Activated CD4-positive, alpha-beta T cell treated with anti-CD3 and anti-CD28 coated beads for 36 hours (primary cell): ENCODE measurements around the gene PHPT1. TPM values are rescaled to one million over a fixed set of nuclear protein-coding genes. Genes with fewer than 3 reads are reported as not detected.
"Not testable (repeated sequence)": the region's sequence is repeated elsewhere in the genome, so short reads cannot be mapped to it uniquely, and the experiment has no call there.

Experiments used
- ATAC-seq: fragments of 200-7000 bp; cut with Tn5 transposase; one replicate; pipeline ENCODE4 v1.10.0; 2021; ENCODE audit warnings: mild to moderate bottlenecking, moderate library complexity
- CTCF ChIA-PET: fragments of 350-600 bp; sonication (Branson Sonifier 250); formaldehyde crosslinking; loops from one replicate; lab custom pipeline; 2021; ENCODE audit warnings: antibody characterized with exemption; lab: Charles Lee
- POLR2A ChIA-PET: fragments of 350-600 bp; sonication (Branson Sonifier 250); formaldehyde crosslinking; loops from one replicate; lab custom pipeline; 2021; ENCODE audit warnings: antibody characterized with exemption, inconsistent platforms; lab: Charles Lee
- DNase-seq: peaks from one replicate; pipeline ENCODE4 v3.0.0-alpha.2; 2020
- H3K27ac Mint-ChIP-seq: one replicate; pipeline ENCODE4 v1.8.0; 2021; ENCODE audit warnings: mixed read lengths
- H3K27me3 Mint-ChIP-seq: one replicate; pipeline ENCODE4 v1.8.0; 2021; ENCODE audit warnings: mixed read lengths
- H3K36me3 Mint-ChIP-seq: one replicate; pipeline ENCODE4 v1.8.0; 2021; ENCODE audit warnings: low read depth, mixed read lengths
- H3K4me1 Mint-ChIP-seq: one replicate; pipeline ENCODE4 v1.8.0; 2021; ENCODE audit warnings: mixed read lengths
- H3K4me3 Mint-ChIP-seq: one replicate; pipeline ENCODE4 v1.8.0; 2021; ENCODE audit warnings: mild to moderate bottlenecking, moderate library complexity, mixed read lengths
- H3K9me3 Mint-ChIP-seq: one replicate; pipeline ENCODE4 v1.8.0; 2021; ENCODE audit warnings: low read depth, mixed read lengths
- intact Hi-C, 2 experiments: fragments of 100-400 bp; cut with DNase I in 1 of 2; cut with micrococcal nuclease in 1 of 2; formaldehyde crosslinking; loops; one replicate each; pipeline versions ENCODE4 v1.14.2 to v1.15.1; 2022 to 2024; cut with DNase I, micrococcal nuclease
- total RNA-seq, 2 experiments: library from RNA; stranded (reverse); gene quantifications; one replicate each; pipeline ENCODE4 v1.2.3, GENCODE V29; 2021

Gene PHPT1
- total RNA-seq, 2 experiments from 2014 or later = 94.5 to 98.9 TPM

DNA sequence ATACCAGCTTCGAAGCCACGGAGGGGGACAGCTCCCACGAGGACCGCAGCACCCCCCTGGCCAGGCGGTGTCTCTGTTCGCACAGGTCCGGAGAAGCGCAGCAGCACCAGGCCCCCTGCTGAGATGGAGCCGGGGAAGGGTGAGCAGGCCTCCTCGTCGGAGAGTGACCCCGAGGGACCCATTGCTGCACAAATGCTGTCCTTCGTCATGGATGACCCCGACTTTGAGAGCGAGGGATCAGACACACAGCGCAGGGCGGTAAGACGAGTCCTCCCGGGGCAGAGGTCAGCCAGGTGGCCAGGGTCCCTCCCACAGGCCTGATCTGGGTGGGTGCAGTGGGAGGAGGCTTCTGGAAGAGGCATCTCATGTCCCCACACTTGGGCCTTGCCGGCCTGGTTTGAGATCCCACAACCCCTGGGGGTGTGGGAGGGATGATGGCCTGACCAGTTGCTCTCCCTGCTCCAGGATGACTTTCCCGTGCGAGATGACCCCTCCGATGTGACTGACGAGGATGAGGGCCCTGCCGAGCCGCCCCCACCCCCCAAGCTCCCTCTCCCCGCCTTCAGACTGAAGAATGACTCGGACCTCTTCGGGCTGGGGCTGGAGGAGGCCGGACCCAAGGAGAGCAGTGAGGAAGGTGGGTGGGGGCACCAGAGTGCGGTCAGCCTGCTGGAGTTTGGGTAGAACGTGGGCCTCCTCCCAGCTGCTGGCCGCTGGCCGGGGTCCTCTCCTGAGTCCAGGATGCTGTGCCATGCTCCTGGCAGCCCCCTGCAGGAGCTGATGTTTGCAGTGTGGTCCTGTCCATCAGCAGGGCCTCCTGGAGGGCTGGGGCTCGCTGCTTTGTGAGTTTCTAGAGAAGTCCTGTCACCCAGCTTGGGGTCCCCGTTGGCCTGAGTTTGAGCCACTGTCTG, 9.7 kb upstream of the PHPT1 start:
- Mint-ChIP-seq H3K27ac (no peak overlapping the region), H3K27me3 (peaks cover 2% of the 10 kb centered on the region), H3K36me3 (peaks cover 3% of the 10 kb centered on the region), H3K4me3 (no peak overlapping the region), H3K4me1 (peaks cover 6% of the 10 kb centered on the region), H3K9me3 (no peaks in the 10 kb centered on the region)
- ChIA-PET POLR2A (no interaction called here), CTCF (interaction anchor here (0.6 to 1.5 kb wide), 2 partner anchors 29 to 491 kb away, joined by 3 to 6 read pairs; no protein-coding TSS in a partner anchor)
- intact Hi-C loops = loop anchor here in 1 of 2 experiments (10.0 kb wide), 1 partner anchor 195 kb away; the partner anchor contains the start of gene FUT7
- ATAC-seq (no peak), DNase-seq (no peak)

DNA sequence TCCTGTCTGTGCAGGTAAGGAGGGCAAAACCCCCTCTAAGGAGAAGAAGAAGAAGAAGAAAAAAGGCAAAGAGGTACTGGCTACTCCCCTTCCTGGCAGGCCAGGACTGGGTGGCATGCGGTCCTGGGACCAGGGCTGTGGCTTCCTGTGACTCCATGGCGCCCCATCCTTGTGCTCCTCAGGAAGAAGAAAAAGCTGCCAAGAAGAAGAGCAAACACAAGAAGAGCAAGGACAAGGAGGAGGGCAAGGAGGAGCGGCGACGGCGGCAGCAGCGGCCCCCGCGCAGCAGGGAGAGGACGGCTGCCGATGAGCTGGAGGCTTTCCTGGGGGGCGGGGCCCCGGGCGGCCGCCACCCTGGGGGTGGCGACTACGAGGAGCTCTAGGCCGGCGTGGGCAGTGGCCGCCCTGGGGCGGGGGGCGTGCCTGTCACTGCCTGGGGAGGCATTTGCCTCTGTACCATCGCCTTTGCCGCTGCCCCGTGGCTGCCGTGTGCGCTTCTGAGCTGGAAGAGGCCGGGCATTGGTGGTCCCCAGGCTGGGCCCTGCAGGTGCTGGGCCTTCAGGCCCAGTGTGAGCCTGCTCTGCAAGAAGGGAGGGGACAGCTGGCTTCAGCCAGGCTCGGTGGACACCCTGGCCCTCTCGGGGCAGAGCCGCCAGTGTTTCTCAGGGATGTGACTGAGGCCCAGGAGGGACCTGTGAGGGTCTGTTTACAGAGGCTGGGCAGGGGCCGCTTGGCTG, 8.9 kb upstream of the PHPT1 start:
- POLR2A ChIA-PET = no interaction called here
- Mint-ChIP-seq H3K36me3 (peaks cover 3% of the 10 kb centered on the region), H3K4me3 (no peak overlapping the region), H3K4me1 (peaks cover 6% of the 10 kb centered on the region), H3K27me3 (peaks cover 4% of the 10 kb centered on the region), H3K27ac (no peak overlapping the region), H3K9me3 (no peaks in the 10 kb centered on the region)
- intact Hi-C loops = loop anchor here in 1 of 2 experiments (10.0 kb wide), 1 partner anchor 194 kb away; the partner anchor contains the start of gene FUT7
- ATAC-seq (no peak), DNase-seq (no peak)
- CTCF ChIA-PET = interaction anchor here (1.5 kb wide), 1 partner anchor 30 kb away, joined by 6 read pairs; no protein-coding TSS in a partner anchor

DNA sequence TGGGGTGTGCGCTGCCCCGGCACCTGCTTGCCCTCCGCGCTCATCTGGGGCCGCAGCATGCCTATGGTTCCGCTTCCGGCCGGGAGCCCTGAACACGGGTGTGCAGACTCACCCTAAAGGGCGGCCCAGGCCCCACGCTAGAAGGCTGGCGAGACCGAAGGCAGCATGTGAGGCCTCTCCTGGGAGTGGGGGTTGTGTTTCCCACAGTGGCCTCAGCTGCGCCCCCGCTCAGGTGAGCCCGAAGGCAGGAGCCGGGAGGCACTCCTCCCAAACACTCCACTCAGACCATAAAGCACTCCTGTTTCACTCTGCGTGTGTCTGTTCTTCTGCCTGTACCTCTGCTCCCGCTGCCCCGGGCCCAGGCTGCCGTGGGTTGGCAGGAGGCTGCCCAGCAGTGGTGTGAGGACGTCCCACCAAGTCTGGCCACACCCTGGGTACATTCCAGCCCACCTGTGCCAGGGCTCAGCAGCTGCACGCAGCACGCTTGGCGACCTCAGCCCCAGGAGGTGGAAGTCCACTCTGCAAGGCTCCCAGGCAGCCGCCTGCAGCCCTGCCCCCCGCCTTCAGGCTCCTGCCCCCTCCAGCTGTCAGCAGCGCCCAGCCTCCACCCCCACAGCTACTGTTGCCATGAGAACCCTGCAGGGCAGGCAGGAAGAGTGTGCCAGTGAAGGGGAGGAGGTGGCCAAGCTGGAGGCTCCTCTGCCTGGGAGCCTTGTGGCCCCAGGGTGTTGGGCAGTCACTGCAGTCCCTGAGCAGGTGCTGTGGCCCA, 8.1 kb upstream of the PHPT1 start:
- H3K4me3 Mint-ChIP-seq = no peak overlapping the region
- H3K27ac Mint-ChIP-seq = no peak overlapping the region
- intact Hi-C loops = loop anchor here in 1 of 2 experiments (10.0 kb wide), 1 partner anchor 194 kb away; the partner anchor contains the start of gene FUT7
- ATAC-seq (no peak), DNase-seq (no peak)
- H3K36me3 Mint-ChIP-seq = peaks cover 3% of the 10 kb centered on the region
- peaks cover 7% of the 10 kb centered on the region for H3K27me3 Mint-ChIP-seq
- H3K4me1 Mint-ChIP-seq = peaks cover 6% of the 10 kb centered on the region
- H3K9me3 Mint-ChIP-seq = no peaks in the 10 kb centered on the region
- ChIA-PET POLR2A (no interaction called here), CTCF (interaction anchor here (0.9 to 2.3 kb wide), 7 partner anchors 17 to 364 kb away, joined by 3 to 15 read pairs (median 6); partner anchors contain the start of gene PAXX)

GRCh38 chr9:136841646-136842379, 7.4 kb upstream of the PHPT1 start:
- intact Hi-C loops = loop anchor here (1.0 to 10.0 kb wide), 2 partner anchors 102 to 193 kb away; partner anchors contain the start of genes FBXW5 (in 1 of the 2) and FUT7 (in 1 of the 2)
- not testable (repeated sequence) for H3K36me3 Mint-ChIP-seq, H3K27ac Mint-ChIP-seq, DNase-seq, H3K4me1 Mint-ChIP-seq, H3K9me3 Mint-ChIP-seq, ATAC-seq
- ChIA-PET POLR2A (interaction anchor here (1.1 to 1.5 kb wide), 2 partner anchors 45 to 188 kb away, joined by 3 to 4 read pairs; partner anchors contain the start of gene TRAF2), CTCF (interaction anchor here (0.6 to 2.7 kb wide), 23 partner anchors 8 to 363 kb away, joined by 3 to 21 read pairs (median 4); partner anchors contain the start of genes MAN1B1, PAXX, RABL6 and SAPCD2)
- Mint-ChIP-seq H3K4me3 (peak overlapping the region; percentile 65), H3K27me3 (peaks cover 11% of the 10 kb centered on the region)

DNA sequence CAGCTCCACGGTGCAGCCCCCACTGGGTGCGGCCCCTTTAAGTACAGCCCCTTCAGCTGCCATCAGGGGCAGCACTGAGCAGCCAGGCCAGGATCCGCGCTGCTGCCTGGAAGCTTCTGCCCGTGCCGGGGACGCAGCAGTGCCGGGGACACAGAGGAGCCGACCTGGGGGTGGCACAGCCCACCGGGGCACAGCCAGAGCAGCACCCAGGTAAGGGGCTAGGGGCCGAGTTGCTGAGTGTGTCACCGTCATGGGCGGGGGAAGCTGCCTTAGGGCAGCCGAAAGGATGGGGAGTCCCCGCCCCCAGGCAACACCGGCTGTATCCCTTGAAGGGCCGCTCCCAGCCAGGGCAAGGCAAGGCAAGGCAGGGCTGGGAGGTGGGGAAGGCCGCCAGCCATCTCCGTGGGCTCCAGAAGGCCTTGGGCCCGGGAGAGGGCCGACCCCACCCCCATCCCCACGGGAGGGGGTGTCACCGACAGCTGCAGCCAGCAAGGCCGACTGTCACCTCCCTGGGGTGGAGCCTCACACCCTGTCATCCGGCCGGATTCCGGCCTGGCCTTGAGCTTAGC, 6.7 kb upstream of the PHPT1 start, which contains the start of gene AJM1:
Gene AJM1, plus strand, starts transcription at position 99 of the 569 bp plus-strand sequence. CDS start 1,937 bp downstream, outside the sequence.
- peak; percentile 88 for DNase-seq
- peak; percentile 89 for ATAC-seq
- ChIA-PET CTCF (interaction anchor here (0.6 to 2.7 kb wide), 23 partner anchors 8 to 362 kb away, joined by 3 to 21 read pairs (median 4); partner anchors contain the start of genes EDF1, MAN1B1, PAXX and RABL6), POLR2A (interaction anchor here (0.9 to 1.5 kb wide), 3 partner anchors 44 to 187 kb away, joined by 3 to 4 read pairs (median 3); partner anchors contain the start of gene TRAF2)
- not testable (repeated sequence) for H3K36me3 Mint-ChIP-seq, H3K4me1 Mint-ChIP-seq, H3K9me3 Mint-ChIP-seq, H3K27ac Mint-ChIP-seq
- intact Hi-C loops = loop anchor here (1.0 to 10.0 kb wide), 2 partner anchors 102 to 192 kb away; partner anchors contain the start of genes FBXW5 (in 1 of the 2) and FUT7 (in 1 of the 2)
- Mint-ChIP-seq H3K27me3 (peaks cover 11% of the 10 kb centered on the region), H3K4me3 (peak within 1 kb of the TSS; percentile 65)

- H3K27me3 Mint-ChIP-seq = peaks cover 14% of the 10 kb centered on the region
- CTCF ChIA-PET = interaction anchor here (0.5 to 2.7 kb wide), 10 partner anchors 27 to 243 kb away, joined by 3 to 21 read pairs (median 8); partner anchors contain the start of genes MAN1B1, PAXX, RABL6 and TRAF2
- H3K9me3 Mint-ChIP-seq, ATAC-seq, H3K36me3 Mint-ChIP-seq, H3K27ac Mint-ChIP-seq, DNase-seq: not testable (repeated sequence)
- peaks cover 12% of the 10 kb centered on the region for H3K4me1 Mint-ChIP-seq
- intact Hi-C loops = loop anchor here in 1 of 2 experiments (10.0 kb wide), 1 partner anchor 192 kb away; the partner anchor contains the start of gene FUT7
- POLR2A ChIA-PET = interaction anchor here (0.9 to 1.5 kb wide), 2 partner anchors 43 to 59 kb away, joined by 3 to 4 read pairs; partner anchors contain the start of gene TRAF2
- peak overlapping the region; percentile 26 for H3K4me3 Mint-ChIP-seq
Measured at GRCh38 chr9:136843159-136843800, 5.9 kb upstream of the PHPT1 start.

GRCh38 chr9:136843801-136844740, 5.1 kb upstream of the PHPT1 start:
- intact Hi-C loops = loop anchor here in 1 of 2 experiments (10.0 kb wide), 1 partner anchor 191 kb away; the partner anchor contains the start of gene FUT7
- peaks cover 14% of the 10 kb centered on the region for H3K27me3 Mint-ChIP-seq
- H3K36me3 Mint-ChIP-seq, POLR2A ChIA-PET, H3K9me3 Mint-ChIP-seq, H3K27ac Mint-ChIP-seq: not testable (repeated sequence)
- CTCF ChIA-PET = interaction anchor here (0.5 to 2.7 kb wide), 5 partner anchors 31 to 191 kb away, joined by 3 to 21 read pairs (median 6); partner anchors contain the start of gene RABL6
- peaks cover 12% of the 10 kb centered on the region for H3K4me1 Mint-ChIP-seq
- peak; percentile 1 for ATAC-seq
- peak overlapping the region; percentile 26 for H3K4me3 Mint-ChIP-seq
- DNase-seq = peak; percentile 79

GRCh38 chr9:136844761-136845464, 4.3 kb upstream of the PHPT1 start:
- Mint-ChIP-seq H3K4me1 (peaks cover 14% of the 10 kb centered on the region), H3K27ac (no peak overlapping the region), H3K4me3 (no peak overlapping the region), H3K9me3 (no peaks in the 10 kb centered on the region), H3K27me3 (peaks cover 14% of the 10 kb centered on the region), H3K36me3 (peaks cover 3% of the 10 kb centered on the region)
- peak; percentile 46 for DNase-seq
- CTCF ChIA-PET = interaction anchor here (0.6 to 1.3 kb wide), 4 partner anchors 15 to 190 kb away, joined by 3 to 8 read pairs (median 3); no protein-coding TSS in a partner anchor
- intact Hi-C loops = loop anchor here (5.0 to 10.0 kb wide), 4 partner anchors 57 to 202 kb away; partner anchors contain the start of genes FBXW5 (in 1 of the 2), FUT7 (in 1 of the 2) and NPDC1 (in 1 of the 2)
- POLR2A ChIA-PET = no interaction called here
- ATAC-seq = no peak
